Left lung (tissue), 10 donors: ENCODE results near the gene EREG. TPM values are rescaled to one million over a fixed set of nuclear protein-coding genes. Genes with fewer than 3 reads are reported as not detected.

Experiments used
- ATAC-seq: fragments of 200-7000 bp; cut with Tn5 transposase; one replicate; pipeline ENCODE4 v1.9.1; 2020; ENCODE audit warnings: moderate library complexity
- DNase-seq, 4 donors: peaks; one replicate each; pipeline ENCODE4 v3.0.0-alpha.2; 2013 to 2020
- H3K27ac ChIP-seq, 2 donors: fragments of 200-600 bp; sonication (generic) in 1 of 2; one replicate each; pipeline versions ENCODE4 v1.5.0 to v1.8.0; 2020 to 2021
- H3K27me3 ChIP-seq, 2 donors: fragments of 200-600 bp; sonication (generic) in 1 of 2; one replicate each; pipeline versions ENCODE4 v1.5.0 to v1.8.0; 2020 to 2021
- H3K36me3 ChIP-seq, 2 donors: fragments of 200-600 bp; sonication (generic) in 1 of 2; one replicate each; pipeline versions ENCODE4 v1.5.0 to v1.8.0; 2020 to 2021
- H3K4me1 ChIP-seq, 2 donors: fragments of 200-600 bp; one replicate each; pipeline ENCODE4 v1.8.0; 2021
- H3K4me3 ChIP-seq, 2 donors: fragments of 200-600 bp; sonication (generic) in 1 of 2; one replicate each; pipeline versions ENCODE4 v1.5.0 to v1.8.0; 2020 to 2021; ENCODE audit warnings: mild to moderate bottlenecking in 1 of 2
- H3K9me3 ChIP-seq, 2 donors: fragments of 200-600 bp; sonication (generic) in 1 of 2; one replicate each; pipeline versions ENCODE4 v1.5.0 to v1.8.0; 2020 to 2021
- CTCF ChIP-seq, 2 donors: fragments of 200-600 bp; sonication (generic) in 1 of 2; IDR thresholded peaks; one replicate each; pipeline versions ENCODE4 v1.5.0 to v1.8.0; 2021; ENCODE audit warnings: antibody characterized with exemption in 2 of 2
- intact Hi-C, 2 donors: fragments of 100-400 bp; cut with DNase I; formaldehyde crosslinking; loops; one replicate each; pipeline versions ENCODE4 v1.11.2 to v1.14.2; 2022
- polyA plus RNA-seq, 6 donors: library from polyadenylated mRNA; unstranded; fragments of 120-200 nt; gene quantifications; one replicate each; pipeline ENCODE4 v1.2.1, GENCODE V29; 2013; ENCODE audit not compliant: insufficient read length in 6 of 6
- total RNA-seq, 2 donors: library from RNA; stranded (reverse); fragmentation: NEBNext Ultra II Directional; extraction: Animal tissue kit (Norgen Biotek cat#: 25700); gene quantifications; one replicate each; pipeline ENCODE4 v1.2.1, GENCODE V29; 2021
- donor health status: DM: no; HTN: yes; CAD: no.
- donor health status: DM: no; HTN: no; CAD: no.

EREG gene
- total and polyA plus RNA-seq, 8 donors: 0.14 to 3.6 (median 0.28) TPM

- Histone ChIP-seq H3K9me3 (no peaks in the 10 kb centered on the region), H3K4me3 (no peak overlapping the region), H3K27ac (no peak overlapping the region), H3K4me1 (no peaks in the 10 kb centered on the region), H3K27me3 (no peaks in the 10 kb centered on the region), H3K36me3 (no peaks in the 10 kb centered on the region)
- TF ChIP-seq CTCF (IDR thresholded peaks at IDR 0.05): no peak
- ATAC-seq: no peak
- intact Hi-C loops: loop anchor here in 1 of 2 donors (5.0 to 10.0 kb wide), 3 partner anchors 155 to 292 kb away; no protein-coding TSS in a partner anchor
- no peak for DNase-seq
These were observed 15.0 kb downstream of the EREG start for GRCh38 chr4:74379912-74380311.

- no peaks in the 10 kb centered on the region for H3K9me3 ChIP-seq
- H3K36me3 ChIP-seq: no peaks in the 10 kb centered on the region
- no peak for TF ChIP-seq CTCF (IDR thresholded peaks at IDR 0.05)
- peaks cover 0 to 3% of the 10 kb centered on the region in 2 donors for H3K4me1 ChIP-seq
- DNase-seq: no peak
- ATAC-seq: no peak
- no peak overlapping the region for H3K4me3 ChIP-seq
- intact Hi-C loops: no loop called here
- no peaks in the 10 kb centered on the region for H3K27me3 ChIP-seq
- no peak overlapping the region for H3K27ac ChIP-seq
These were observed 20.4 kb downstream of the EREG start for GRCh38 chr4:74385386-74385785.

- Histone ChIP-seq H3K27ac (no peak overlapping the region), H3K9me3 (no peaks in the 10 kb centered on the region), H3K4me3 (no peak overlapping the region), H3K27me3 (no peaks in the 10 kb centered on the region), H3K4me1 (peaks cover 0 to 3% of the 10 kb centered on the region in 2 donors), H3K36me3 (no peaks in the 10 kb centered on the region)
- DNase-seq (no peak), ATAC-seq (no peak)
- intact Hi-C loops: no loop called here
- no peak for TF ChIP-seq CTCF (IDR thresholded peaks at IDR 0.05)
These were observed 21.2 kb downstream of the EREG start for GRCh38 chr4:74386159-74386558.

GRCh38 chr4:74387790-74388189 lies 22.8 kb downstream of the EREG start:
- Histone ChIP-seq H3K36me3 (no peaks in the 10 kb centered on the region), H3K4me3 (no peak overlapping the region), H3K27ac (no peak overlapping the region), H3K4me1 (peaks cover 0 to 3% of the 10 kb centered on the region in 2 donors), H3K9me3 (no peaks in the 10 kb centered on the region), H3K27me3 (no peaks in the 10 kb centered on the region)
- intact Hi-C loops: no loop called here
- DNase-seq (no peak), ATAC-seq (no peak)
- TF ChIP-seq CTCF (IDR thresholded peaks at IDR 0.05): no peak

- peaks cover 0 to 3% of the 10 kb centered on the region in 2 donors for H3K4me1 ChIP-seq
- DNase-seq (no peak), ATAC-seq (no peak)
- intact Hi-C loops: no loop called here
- H3K9me3 ChIP-seq: no peaks in the 10 kb centered on the region
- H3K27me3 ChIP-seq: no peaks in the 10 kb centered on the region
- no peak overlapping the region for H3K27ac ChIP-seq
- no peaks in the 10 kb centered on the region for H3K36me3 ChIP-seq
- no peak overlapping the region for H3K4me3 ChIP-seq
- no peak for TF ChIP-seq CTCF (IDR thresholded peaks at IDR 0.05)
These were observed 24.5 kb downstream of the EREG start for GRCh38 chr4:74389494-74389893.
